Fibroblast of pulmonary artery (primary cell): ENCODE measurements around the gene RHBDL1.

Experiments
- DNase-seq: peaks from one replicate; pipeline ENCODE4 v3.0.0-alpha.2; 2010; ENCODE audit warnings: low read depth
- H3K4me3 ChIP-seq: replicated peaks from 2 replicates; pipeline ENCODE4 v1.5.1; 2011; ENCODE audit warnings: low read depth, mild to moderate bottlenecking, control low read depth, low read length, moderate library complexity
- TF ChIP-seq, protein P1 (sequence below): IDR thresholded peaks from 2 replicates; pipeline ENCODE4 v1.5.1; 2011; ENCODE audit warnings: mild to moderate bottlenecking, control low read depth, low read length, inconsistent platforms; ENCODE audit errors: missing control alignments

RHBDL1 gene

DNA sequence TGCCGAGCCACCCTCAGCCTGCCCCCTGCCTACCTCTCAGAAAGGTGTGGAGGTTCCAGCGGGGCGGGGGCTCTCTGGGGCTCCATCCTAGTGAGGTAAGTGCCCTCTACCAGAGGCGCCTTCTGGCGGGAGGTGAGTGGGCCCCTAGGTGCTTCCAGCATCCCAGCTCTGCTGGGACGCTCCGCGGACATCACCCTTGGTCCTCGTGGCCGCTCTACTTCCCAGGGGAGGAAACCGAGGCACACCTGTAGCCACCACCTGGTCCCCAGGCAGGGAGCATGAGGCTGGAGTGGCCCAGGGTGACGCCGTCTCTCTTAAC is 32.5 kb upstream of the RHBDL1 start:
- peak overlapping the region; percentile 70 for H3K4me3 ChIP-seq
- TF ChIP-seq, protein P1, sequence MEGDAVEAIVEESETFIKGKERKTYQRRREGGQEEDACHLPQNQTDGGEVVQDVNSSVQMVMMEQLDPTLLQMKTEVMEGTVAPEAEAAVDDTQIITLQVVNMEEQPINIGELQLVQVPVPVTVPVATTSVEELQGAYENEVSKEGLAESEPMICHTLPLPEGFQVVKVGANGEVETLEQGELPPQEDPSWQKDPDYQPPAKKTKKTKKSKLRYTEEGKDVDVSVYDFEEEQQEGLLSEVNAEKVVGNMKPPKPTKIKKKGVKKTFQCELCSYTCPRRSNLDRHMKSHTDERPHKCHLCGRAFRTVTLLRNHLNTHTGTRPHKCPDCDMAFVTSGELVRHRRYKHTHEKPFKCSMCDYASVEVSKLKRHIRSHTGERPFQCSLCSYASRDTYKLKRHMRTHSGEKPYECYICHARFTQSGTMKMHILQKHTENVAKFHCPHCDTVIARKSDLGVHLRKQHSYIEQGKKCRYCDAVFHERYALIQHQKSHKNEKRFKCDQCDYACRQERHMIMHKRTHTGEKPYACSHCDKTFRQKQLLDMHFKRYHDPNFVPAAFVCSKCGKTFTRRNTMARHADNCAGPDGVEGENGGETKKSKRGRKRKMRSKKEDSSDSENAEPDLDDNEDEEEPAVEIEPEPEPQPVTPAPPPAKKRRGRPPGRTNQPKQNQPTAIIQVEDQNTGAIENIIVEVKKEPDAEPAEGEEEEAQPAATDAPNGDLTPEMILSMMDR, result no peak
- DNase-seq, result no peak

DNA sequence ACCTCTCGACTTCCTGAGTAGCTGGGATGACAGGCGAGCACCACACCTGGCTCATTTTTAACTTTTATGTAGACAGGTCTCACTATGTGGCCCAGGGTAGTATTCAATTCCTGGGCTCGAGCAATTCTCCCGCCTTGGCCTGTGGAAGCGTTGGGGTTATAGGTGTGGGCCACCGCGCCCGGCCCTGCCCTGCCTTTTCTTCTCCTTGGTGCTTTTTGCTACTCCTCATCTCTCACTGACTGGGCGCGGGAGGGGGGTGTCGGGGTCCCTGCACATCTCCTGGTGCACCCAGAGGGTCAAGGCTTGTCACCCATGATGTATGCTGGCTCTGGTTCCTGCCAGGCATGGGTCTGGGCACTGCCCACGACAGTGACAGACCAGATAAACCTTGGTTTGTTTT is 30.9 kb upstream of the RHBDL1 start:
- no peak for DNase-seq
- H3K4me3 ChIP-seq, result no peak overlapping the region
- TF ChIP-seq, protein P1, result no peak

DNA sequence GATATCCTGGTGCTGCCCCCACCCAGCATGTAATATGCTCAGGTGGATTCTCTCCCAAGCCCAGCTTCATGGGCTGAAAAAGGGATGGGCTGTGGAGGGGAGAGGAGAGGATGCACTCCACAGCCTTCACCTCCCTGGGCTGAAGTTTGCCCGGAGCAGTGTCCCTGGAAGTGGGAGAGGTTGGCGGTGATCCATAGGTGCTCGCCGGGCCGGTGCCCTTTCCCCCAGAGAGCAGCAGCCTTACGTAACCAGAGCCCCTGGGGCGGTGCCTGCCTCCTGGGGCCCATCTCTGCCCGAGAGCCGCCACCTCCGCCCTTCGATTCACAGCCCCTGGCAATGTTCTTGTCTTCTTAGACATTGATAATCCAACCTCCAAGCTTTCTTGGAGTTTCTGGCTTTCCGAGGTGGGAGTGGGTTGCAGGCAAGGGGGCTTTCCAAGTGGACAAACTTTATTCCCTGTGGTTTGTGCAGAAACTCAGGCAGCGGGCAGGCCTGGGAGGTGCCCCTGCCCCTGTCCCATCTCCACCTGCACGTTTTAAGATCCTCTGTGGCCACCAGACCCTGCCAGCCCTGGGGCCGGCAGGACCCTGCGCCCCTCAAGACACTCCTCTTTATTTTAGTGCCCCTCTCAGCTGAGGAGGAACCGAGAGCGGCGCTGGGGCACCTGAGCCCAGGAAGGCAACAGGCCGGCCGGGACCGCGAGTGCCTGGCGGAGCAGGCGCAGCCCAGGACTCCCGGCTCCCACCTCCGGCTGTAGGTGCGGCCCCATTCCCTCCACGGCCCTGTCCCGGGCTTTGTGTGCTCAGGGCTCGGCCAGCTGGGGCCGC is 29.4 kb upstream of the RHBDL1 start:
- no peak overlapping the region for H3K4me3 ChIP-seq
- no peak for DNase-seq
- TF ChIP-seq, protein P1, result no peak

DNA sequence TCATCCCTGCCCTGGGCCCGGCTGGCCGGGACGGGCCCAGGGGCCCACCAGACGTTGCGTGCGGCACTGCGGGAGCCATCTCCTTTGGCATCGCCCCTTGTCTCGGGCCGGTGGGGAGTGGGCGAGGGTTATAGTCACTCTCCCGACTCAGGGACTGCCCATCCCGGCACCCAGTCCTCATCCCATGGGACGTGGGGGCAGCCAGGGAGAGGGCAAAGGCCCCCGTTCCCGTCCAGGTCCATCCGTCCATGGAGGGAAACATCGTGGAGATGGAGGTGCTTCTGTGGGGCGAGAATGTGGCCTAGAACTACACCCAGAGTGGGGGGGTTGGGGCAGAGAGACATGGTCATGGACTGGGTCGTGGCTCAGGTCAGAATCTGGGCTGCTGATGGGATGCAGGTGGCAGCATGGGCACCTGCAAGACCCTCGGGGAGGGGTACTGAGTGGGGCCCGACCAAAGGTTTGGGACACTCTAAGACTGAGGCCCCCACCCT is 28.7 kb upstream of the RHBDL1 start:
- TF ChIP-seq, protein P1, result no peak
- no peak overlapping the region for H3K4me3 ChIP-seq
- DNase-seq, result no peak

DNA sequence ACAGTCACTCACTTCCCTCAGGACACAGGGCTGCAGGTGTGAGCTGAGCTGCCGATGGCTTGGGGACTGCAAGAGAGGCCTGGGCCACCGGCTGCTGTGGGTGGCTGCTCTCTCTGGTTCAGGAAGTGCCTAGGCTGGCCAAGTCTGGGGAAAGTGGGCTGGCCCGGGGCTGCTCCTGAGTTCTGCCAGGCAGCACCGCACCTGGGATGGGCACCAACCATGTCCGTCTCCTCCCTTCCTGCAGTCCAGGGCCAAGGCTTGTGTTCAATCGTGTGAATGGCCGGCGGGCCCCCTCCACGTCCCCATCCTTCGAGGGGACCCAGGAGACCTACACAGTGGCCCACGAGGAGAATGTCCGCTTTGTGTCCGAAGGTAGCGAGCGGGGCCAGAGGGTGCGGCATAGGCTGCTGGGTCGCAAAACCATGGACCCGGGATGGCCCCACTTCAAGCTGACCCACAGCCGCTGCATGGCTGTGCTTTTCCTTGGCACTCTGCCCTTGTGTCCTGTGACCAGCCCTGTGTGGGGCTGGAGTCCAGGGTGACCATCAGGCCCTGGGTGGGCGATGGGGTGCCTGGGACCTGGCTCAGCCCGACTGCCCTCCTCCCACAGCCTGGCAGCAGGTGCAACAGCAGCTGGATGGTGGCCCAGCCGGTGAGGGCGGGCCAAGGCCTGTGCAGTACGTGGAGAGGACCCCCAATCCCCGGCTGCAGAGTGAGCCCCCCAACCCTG is 28.1 kb upstream of the RHBDL1 start:
- TF ChIP-seq, protein P1, result no peak
- no peak for DNase-seq
- no peak overlapping the region for H3K4me3 ChIP-seq

DNA sequence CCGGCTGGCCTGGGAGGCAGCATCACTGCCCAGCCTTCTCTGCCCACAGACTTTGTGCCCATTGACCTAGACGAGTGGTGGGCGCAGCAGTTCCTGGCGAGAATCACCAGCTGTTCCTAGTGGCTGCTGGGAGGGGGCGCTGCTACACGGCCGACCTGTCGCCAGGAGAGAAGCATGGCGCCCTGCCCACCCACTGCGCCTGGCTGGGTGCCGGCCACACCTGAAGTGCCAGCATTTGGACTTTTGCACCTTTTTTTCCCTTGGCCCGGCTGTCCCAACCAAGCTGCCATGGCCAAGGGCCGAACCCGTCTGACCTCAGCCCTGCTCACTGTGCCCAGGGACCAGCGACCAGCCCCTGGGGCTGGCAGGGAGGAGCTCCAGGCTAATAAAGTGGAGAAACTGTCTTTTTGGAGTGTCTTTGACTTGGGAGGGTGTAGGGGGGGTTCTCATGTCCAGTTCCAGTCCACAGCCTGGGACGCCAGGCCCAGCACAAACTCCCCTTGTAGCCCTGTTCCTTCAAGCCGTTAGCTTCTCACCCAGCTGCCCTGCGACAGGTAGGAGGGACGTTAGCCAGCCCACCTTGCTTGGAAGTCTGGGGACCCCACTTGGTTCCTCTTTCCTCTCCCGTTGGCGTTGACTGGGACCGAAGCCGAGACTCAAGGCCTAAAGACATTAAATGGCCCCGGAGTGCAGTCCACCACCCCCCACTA is 27.2 kb upstream of the RHBDL1 start:
- peak overlapping the region; percentile 67 for H3K4me3 ChIP-seq
- DNase-seq, result peak; percentile 24
- TF ChIP-seq, protein P1, result peak; percentile 36
